Measurements from ENCODE around the gene TESK2. TPM values are rescaled to one million over a fixed set of nuclear protein-coding genes. Genes with fewer than 3 reads are reported as not detected.

TESK2 gene
- total and polyA plus RNA-seq, 2 of the 13 experiments (the other 11 are each of a cell fraction or from before 2014, with no cell fraction given): 5.5 to 9.6 TPM

GRCh38 chr1:45303520-45304310 is 187.2 kb downstream of the TESK2 start (continued):
- TF ChIP-seq HMGXB4 (CRISPR knock-in tag; IDR thresholded peaks at IDR 0.05; ENCODE audit: borderline replicate concordance in 1 of 2, low read depth in 1 of 2) (peak; percentile 98 to 99), ZNF605 (CRISPR knock-in tag; IDR thresholded peaks at IDR 0.05) (peak; percentile 58; the same call in 1 of the 2 replicates), TRAFD1 (CRISPR knock-in tag; IDR thresholded peaks at IDR 0.05; ENCODE audit: borderline replicate concordance) (no peak), HNF1A (IDR thresholded peaks at IDR 0.05; ENCODE audit: low read depth) (no peak), HNF1A (CRISPR knock-in tag; IDR thresholded peaks at IDR 0.05; ENCODE audit: borderline replicate concordance) (peak; percentile 13; the same call in 1 of the 2 replicates), PCBP2 (optimal IDR thresholded peaks at IDR 0.05; ENCODE audit: low read depth, low read length, poor library complexity, severe bottlenecking) (no peak), HIC2 (CRISPR knock-in tag; IDR thresholded peaks at IDR 0.05; ENCODE audit: low read depth) (no peak), ATF7-NPFF (CRISPR knock-in tag; IDR thresholded peaks at IDR 0.05; ENCODE audit: low read depth) (peak; percentile 11; the same call in 1 of the 2 replicates), TFE3 (CRISPR knock-in tag; IDR thresholded peaks at IDR 0.05) (peak; percentile 38; the same call in 1 of the 2 replicates), MLX (CRISPR knock-in tag; IDR thresholded peaks at IDR 0.05) (no peak), KLF6 (CRISPR knock-in tag; IDR thresholded peaks at IDR 0.05) (no peak)
